ENCODE results near the gene DCAF6.

The DCAF6 gene

DNA sequence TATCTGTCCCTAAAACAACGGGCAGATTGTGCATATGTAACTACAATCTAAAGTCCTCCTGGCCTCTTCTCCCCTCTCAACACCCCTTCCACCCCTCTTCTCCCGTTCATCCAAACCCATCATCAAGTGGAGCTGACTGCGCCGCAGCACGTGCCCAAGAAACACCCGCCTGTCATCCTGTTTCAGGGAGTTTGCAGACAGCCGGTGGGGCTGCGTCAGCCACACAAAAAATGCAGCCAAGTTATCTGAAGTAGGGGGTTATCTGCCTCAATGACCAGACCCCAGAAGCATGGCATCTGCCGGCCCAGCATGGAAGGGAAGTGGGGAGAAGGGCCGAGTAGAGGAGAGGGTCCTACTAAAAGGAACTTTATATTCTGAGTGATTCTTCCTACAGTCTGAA, 151.2 kb downstream of the DCAF6 start:
- DNase-seq, result no peak

DNA sequence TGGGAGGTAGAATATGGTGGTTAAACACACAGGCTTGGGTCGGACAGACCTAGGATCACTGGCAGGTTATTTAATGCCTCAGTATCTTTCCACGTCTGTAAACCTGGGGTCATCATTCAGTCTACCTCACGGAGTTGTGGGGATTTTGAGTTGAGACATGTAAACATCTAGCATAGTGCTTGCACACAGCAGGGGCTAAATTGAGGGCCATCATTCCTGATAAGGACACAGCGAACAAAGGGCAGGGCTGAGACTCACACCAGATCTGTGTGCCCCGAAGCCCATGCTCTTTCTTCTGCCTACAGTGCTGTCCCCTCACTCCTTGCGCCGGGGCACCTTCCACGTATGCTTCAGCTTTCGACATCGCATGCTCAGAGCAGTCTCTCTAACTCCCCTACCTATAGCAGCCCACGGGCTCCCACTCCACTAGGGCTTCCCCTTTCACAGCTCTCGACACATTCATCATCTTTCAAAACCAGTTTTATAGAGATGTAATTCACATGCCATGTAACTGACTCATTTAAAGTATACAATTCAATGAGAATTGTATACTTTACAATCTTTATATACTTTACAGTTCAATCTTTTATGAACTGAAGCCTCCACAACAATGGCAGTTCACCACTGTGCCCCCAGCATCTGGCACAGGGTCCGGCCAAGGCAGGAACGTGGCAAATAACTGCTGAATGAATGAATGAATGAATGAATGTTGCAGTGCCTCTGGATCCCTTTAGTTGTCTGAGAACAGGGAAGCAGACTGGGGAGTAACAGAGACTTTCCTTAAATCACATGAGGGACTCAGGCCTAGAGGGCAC, 152.2 kb downstream of the DCAF6 start:
- no peak for DNase-seq

DNA sequence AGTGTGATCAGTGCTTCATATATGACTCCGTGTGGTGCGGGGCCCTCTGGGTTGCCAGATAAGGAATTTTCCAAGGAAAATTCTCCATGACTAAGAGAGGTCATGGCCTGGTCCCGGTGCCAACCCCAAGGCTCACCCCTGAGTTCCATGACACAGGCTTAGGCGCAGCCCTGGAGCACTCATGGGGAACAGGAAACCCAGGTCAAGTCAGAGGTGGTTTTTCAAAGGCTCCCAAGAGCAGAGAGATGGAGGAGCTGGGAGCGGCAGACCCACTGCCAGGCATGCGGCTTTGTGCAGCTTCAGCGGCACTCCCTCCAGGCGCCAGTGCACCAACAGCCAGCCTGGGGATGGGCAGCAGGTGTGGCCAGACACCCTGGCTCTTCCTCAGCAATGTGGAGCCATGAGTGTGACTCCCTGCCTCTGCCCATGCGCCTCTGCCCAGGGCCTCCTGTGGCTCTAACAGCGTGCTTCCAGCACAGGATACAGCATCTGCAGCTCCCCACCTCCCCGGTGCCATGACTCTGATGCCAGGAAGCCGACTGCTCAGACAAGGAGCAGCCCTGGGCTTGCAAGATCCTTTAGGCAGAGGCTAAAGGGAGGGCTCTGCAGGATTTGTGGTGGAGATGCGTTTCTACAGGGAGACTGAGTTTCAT, 153.0 kb downstream of the DCAF6 start:
- DNase-seq, result no peak

DNA sequence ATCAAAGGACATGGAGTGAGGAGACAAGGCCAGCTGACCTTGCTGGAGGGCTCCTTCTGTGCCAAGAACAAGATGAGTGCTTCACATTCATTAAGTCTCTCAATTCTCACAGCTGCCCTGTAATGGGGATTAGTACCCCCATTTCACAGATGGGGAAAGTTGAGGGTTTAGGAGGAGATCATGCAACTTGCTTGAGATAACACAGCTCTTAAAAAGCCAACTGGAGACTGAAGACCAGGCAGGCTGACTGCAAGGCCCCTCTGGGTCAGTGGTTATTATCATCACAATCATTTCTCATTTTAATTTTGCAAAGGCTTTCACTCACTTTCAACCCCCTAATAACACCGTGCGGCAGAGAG, 153.5 kb downstream of the DCAF6 start:
- no peak for DNase-seq

DNA sequence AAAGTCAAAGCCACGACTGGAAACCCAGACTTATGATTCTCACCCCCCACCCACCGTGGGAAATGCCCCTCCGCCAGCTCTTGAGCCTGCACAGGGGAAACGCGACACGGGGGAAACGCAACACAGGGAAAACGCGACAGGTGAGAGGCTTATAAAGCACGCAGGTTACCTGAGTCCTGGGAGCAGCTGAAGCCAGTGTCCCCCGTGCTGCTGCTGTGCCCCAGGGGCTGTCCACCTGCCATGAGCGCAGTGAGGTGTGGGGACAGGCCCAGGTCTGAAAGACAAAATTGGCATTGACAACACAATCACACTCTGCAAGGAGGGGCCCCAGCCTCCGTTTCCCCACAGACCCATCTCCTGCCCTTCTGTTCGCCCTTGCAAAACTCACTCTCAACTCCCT, 153.9 kb downstream of the DCAF6 start:
- DNase-seq, result no peak

DNA sequence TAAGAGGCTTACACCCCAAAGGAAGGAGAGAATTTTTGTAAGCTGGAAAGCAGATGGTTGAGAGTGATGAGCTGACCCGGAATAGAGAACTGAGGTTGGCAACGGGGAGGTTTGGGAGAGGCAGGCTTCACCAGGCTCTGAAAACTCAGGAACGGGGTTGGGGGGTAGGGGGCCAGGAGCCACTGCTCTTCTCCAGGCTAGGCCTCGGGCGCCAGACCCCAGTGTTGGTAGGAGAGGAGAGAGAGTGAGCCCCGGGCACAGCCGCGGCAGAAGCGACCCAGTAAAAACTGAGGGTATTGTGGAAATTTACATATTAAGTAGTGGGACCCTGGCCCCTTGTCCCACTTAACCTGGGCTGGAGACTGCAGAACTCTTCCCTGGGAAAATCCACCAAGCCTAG, 154.6 kb downstream of the DCAF6 start:
- DNase-seq, result no peak

DNA sequence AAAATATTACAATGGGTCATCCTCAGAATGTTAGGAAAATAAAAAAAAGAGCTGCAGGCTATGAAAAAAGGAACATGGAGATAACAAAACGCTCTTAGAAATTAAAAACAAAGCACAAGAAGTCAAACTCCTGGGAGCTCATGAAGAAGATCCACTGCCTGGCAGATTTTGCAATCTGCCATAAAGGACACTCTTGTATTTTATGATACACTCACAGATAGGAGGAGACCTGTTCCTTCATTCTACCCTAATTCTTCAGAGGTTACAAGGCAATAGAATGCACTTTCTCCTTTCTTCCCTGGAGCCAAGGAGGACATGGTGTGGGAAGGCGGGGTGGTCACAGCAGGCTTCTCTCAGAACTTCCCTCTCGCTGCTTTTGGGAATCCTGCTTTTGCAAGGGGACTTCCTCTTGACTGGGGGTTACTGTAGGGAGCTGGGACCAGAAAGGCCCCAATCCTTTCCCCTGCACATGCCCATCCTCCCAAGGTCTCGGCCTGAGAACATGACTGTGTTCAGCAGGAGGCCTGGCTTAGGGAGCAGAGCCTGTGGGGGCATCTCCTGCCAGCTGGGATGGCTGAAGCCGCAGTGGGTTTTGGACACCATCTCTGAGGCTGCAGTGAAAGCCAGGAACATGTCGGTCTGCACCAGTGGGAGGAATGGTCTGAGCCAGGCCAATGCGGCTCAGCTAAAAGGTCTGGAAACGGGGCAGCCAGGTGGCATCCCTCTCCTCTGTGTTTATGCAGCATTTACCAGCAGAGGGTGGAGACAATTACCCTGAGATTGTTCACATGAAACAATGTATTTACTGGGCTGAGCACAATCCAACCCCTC, 155.5 kb downstream of the DCAF6 start:
- no peak for DNase-seq

DNA sequence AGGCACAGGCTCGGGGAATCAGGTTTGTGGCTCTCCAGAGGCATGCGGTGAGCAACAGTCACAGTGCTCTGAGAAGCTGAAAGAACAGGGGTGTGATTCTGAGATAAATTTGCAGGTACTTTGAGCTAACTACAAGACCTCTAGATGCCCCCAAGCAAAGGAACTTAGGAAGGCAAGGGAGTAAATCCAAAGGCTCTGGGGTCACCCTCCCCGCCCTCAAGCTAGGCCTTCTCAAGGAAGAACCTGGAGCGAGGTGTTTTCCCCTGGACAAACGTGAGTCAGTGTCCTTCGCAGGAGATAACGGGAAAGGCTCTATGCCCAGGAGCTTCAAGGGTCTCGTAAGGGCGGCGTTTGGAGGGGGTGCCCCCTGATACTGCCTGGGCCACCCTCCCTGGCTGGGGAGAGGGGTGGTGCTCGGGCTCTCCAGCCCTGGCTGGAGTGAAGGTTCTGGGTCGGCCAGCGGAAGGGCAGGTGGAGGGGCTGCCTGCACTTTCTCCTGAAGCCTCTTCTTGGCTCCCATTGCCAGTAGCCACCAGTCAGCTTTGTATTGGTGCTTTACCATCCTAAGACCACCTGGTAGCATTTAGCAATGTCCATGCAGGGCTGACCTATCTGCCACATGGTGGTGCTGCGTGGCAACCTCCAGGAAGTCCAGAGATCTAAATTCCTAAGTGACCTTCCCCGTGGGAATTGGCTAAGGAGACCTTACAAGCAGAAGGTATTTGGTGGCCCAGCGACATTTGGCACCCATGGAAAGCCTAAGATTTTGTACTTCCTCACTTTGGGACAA, 156.3 kb downstream of the DCAF6 start:
- no peak for DNase-seq

DNA sequence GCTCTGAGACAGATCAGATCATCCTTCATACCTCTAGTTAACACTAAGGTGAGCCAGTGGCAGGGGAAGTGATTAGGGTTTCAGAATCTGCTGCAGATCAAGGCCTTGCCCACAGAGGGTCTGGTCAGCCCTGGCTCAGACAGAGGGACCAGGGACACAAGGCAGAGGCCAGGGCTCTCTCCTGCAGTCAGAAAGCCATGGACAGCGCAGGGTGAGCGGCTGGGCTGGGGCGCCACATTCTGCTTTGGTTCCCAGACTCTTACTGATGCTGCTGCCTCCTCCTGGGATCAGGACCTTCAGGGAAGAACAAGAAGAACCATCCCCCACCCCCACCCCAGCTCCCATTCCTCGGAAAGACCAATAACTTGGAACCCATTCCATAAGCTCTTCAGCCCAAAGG, 157.1 kb downstream of the DCAF6 start:
- DNase-seq, result no peak

DNA sequence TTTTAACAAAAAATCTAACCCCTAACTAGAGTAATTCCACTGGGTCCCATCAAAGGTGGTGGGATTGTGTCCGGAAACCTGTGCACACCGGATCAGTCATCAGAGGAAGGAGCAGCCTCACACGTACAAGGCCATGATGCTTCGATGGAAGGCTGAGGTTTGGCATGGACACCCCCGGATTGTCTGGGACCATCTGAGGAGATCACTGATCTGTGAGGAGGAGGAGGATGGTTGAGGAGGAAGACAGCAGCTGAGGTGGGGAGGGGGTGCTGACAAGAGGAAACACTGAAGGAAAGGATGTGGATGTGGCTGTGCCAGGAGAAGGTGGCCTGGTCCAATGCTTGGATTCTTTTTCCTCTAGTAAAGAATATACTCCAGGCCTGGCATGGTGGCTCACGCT, 159.0 kb downstream of the DCAF6 start:
- DNase-seq, result no peak

DNA sequence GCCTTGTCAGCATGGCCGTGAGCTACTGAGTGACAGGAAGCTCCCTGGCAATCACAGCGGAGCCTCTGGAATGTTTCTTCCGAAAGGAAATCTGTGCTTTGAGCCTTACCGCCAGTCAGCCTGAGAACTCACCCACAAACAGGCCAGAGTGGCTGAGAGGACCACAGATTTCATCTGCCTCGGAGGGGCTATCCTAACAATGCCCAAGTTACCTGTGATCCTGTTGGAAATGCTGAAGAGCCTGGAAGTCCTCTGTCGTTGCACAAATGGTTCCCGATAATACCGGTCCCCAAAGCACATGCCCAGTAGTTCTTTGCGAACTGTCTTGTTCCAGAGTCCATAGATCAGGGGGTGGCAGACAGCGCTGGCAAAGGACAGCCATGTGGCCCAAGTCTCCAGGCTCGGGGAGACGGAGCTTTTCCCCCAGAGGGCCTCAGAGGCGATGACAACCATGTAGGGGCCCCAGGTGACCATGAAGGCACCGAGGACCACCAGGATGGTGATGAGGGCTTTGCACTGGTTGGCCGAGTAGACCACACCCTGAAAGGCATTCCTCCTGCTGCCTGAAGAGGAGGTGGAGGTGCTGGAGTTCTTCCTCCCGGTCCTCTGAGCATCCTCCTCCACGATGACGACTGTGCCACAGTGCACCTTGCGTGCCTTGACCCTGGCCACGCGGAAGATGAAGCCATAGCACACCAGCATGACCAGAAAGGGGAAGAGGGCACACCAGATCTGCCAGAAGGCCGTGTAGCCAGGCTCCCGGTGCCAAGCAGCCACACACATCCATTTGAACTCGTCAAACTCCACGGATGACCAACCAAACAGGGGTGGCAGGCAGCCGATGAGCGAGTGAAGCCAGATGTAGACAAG, 160.0 kb downstream of the DCAF6 start:
- DNase-seq, result no peak

DNA sequence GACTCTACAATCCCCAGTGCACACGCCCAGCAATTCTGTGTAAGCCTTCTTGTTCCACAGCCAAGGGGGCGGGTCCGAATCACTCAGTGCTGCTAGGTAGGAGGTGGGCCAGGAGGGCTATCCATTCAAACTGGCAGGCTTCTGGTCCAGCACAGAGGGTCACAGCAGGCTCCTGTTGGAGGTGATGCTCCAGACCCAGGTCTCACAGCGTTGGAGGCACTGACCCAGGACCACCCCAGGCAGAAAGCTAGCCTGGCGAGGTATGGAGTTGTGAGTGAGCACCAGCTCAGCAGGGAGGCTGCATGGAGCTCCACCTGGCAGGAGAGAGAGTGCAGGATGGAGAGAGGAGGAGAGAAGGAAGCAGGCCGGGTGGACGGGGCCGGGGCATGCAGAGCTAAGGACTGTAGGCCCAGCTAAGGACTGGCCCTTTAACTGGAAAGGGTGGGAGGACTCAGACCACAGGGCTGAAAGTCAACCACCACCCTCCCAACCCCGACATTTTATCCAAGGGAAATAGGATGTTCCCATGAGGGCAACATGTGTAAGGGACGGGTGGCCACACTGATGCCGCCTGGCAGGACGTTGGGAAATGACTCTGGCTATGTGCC, 161.5 kb downstream of the DCAF6 start:
- DNase-seq, result no peak

DNA sequence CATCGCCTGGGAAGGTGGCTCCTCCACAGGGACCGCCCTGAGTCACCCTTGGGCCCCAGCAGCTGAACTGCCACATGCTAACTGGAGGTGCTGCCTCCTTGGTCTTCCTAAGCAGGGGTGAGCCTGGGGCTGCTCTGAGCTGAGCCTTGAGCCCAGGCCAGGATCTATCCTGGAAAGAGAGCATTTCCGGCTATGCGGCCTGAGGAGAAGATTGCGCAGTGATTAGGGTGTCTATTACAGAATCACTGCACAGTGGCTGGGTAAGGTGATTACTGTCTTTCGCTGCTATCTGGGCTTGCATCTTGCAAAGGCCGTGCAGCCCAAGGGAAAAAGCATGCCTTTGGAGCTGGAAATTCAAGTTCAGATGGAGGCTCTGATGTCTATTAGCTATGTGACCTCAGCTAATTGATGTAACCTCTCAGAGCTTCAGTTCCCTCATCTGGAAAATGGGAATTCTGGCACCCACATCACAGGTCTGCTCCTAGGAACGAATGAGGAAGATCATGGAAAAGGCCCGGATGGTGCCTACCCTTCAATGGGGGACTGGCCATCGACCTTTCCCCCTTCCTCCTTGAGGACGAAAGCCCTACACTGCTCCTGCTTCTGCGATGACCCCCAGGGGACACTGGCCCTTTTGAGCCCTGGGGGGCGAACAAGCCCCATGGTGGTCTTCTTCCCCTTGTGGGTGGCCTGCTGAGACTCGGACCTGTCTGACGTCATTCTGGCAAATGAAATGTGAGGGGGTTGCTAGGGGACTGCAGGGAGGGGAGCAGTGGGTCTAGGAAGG, 162.2 kb downstream of the DCAF6 start:
- no peak for DNase-seq

DNA sequence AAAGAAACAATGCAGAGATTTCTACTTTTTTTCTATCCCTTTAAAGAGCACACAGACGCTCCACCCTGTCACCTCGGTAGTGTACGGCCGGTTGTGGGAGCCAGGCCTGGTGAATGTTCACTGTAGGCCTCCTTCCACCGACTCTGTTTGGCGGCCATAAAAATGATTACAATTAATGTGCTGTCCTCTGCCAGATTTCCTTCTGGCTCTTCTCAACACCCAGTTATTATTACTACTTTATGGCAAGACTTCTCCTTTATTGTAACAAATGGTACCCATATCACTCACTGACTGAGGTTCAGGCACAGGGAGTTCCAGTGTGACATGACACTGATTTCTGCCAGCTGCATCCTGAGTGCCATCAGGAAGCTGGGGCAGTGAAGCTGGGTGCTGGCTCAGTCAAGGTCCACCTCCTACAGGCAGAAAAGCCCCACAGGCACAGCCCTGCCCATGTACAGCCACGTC, 162.9 kb downstream of the DCAF6 start:
- DNase-seq, result no peak

DNA sequence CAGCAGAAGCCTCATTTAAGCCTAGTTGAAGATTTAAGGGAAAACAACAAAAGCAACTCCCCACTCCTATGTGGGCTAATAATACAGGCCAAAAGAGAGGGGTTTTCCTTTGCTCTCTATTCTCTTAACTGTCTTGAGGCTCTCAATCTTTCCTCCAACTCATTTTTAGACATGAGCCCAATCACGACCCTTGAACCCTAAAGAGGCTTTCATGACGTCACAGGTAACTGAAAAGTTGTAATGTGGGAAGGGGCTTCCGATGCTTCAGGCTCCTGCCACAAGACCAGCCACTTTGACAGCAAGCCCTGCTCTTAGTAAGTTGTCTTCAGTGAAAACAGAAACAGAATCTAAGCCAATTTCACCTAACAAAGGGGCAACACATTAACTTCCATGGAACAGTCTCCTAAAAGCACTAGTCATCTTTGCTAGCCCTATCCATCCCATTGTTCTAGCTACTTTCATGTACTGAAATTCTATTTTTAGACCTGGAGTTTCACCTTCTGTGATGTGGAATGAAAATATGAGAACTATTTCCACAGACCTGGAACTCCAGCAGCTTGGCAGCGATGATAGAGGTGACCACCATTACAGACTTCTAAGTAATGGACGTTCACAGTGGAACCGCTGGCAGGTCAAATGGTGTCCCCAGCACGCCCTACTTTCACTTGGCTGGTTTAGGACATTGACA, 164.0 kb downstream of the DCAF6 start:
- DNase-seq, result no peak

DNA sequence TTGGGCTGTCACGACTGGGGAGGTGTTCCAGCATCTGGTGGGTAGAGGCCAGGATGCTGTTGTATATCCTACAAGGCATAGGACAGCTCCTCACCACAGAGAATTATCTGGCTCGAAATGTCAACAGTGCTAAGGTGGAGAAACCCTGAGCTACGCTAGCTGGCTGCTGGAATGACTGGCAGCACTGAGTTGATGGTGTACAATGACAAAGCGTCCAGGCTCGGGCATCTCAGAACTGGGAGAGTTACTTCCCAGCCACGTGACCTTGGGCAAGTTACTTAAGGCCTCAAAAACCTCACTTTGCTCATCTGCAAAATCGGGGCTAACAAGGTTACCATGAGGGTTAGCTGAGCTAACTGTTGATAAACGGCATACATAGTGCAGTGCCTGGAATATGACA, 164.9 kb downstream of the DCAF6 start:
- no peak for DNase-seq

DNA sequence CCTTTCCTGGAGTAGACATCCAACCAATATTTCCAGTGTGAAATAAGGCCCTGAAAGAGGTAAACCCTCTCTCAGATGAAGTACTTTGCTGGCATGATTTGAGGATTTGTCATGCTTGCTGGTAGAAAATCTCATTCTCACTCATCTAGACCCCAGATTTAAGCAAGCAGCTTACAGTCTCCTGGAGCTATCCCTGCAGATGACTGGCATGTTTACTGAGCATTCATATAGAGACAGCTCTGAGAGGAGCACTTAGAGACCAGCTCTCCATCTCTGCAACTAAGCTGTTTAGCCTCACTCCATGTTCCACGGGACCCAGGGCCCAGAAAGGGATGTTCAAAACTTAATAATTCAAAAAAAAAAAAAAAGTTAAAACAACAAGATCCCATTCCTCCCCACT, 166.0 kb downstream of the DCAF6 start:
- DNase-seq, result no peak

DNA sequence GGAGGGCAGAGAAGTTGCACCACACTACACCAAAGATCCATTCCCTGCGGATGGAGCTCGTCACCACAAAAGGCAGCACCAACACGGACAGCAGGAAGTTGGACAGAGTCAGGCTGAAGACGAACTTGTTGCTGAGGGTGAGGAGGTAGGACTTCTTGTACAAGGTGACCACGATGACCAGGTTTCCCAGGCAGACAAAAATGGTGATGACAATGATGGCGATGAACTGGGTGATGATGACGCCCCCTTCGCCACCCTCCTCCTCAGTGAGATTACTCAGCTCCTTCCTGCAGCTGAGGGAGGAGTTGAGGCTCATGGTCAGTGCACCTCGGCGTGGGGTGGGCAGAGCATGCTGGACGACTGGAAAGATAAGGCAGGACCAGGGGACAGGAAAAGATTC, 168.1 kb downstream of the DCAF6 start:
- no peak for DNase-seq

DNA sequence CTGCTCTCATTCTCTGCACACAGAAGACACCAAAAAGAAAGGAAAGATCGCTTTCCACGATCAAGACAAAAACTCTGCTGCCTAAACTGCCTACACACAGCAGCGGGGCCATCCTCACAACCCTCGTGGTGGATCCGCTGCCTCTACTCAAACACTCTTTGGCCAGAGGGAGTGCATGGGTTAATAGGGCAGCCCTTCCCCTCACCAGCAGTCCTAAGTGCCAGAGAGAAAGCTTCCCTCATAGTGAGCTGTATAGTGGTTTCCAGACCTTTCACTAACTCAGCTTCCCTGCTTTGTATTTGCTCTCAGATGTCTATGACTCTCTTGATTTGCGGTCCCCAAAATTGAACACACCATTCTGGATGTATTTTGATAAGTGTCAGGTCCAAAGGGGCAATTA, 169.4 kb downstream of the DCAF6 start:
- no peak for DNase-seq

DNA sequence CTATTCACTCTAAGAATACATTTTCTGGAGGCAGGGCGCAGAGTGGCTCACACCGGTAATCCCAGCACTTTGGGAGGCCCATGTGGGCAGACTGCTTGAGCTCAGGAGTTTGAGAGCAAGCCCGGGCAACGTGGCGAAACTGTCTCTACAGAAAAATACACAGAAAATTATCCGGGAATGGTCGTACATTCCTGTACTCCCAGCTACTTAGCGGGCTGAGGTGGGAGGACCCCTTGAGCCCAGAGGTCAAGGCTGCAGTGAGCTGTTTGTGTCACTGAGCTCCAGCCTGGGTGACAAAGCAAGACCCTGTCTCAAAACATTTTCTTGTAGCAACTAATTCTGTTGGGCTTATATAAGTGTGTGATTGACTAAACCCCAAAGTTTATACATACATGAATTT, 169.8 kb downstream of the DCAF6 start:
- DNase-seq, result no peak

All from CD4-positive, alpha-beta T cell treated with Interleukin-6 for 4 hours (primary cell).